Measurements from ENCODE around the gene RHOT2.
A peak's percentile ranks its signal among the peaks of the same experiment; 100 is the strongest.
"Not testable (repeated sequence)": the region's sequence is repeated elsewhere in the genome, so short reads cannot be mapped to it uniquely, and the experiment has no call there.

The RHOT2 gene

GRCh38 chr16:711548-712320, 43.8 kb downstream of the RHOT2 start:
- TF ChIP-seq CTCF (IDR thresholded peaks at IDR 0.05; ENCODE audit: low read depth, low read length), result peak; percentile 86
- no peaks in the 10 kb centered on the region for H3K9me3 ChIP-seq
- peaks cover 35% of the 10 kb centered on the region for H3K4me1 ChIP-seq
- no peaks in the 10 kb centered on the region for H3K27me3 ChIP-seq
- H3K36me3 ChIP-seq, result peaks cover 1% of the 10 kb centered on the region
- no peak overlapping the region for H3K4me3 ChIP-seq (ENCODE audit: low read depth, low read length)
- DNase-seq, result peak; percentile 92

- H3K36me3 ChIP-seq; H3K9me3 ChIP-seq; H3K4me3 ChIP-seq (ENCODE audit: low read depth, low read length); H3K27me3 ChIP-seq: not testable (repeated sequence)
- peak; percentile 75 for DNase-seq
- peaks cover 38% of the 10 kb centered on the region for H3K4me1 ChIP-seq
- peak; percentile 41 for TF ChIP-seq CTCF (IDR thresholded peaks at IDR 0.05; ENCODE audit: low read depth, low read length)
Observed at GRCh38 chr16:712740-713250, 44.9 kb downstream of the RHOT2 start.

GRCh38 chr16:714079-714478, 46.1 kb downstream of the RHOT2 start:
- TF ChIP-seq CTCF (IDR thresholded peaks at IDR 0.05; ENCODE audit: low read depth, low read length), result no peak
- Histone ChIP-seq H3K4me3 (ENCODE audit: low read depth, low read length) (no peak overlapping the region), H3K27me3 (no peaks in the 10 kb centered on the region), H3K4me1 (peaks cover 38% of the 10 kb centered on the region), H3K36me3 (peaks cover 5% of the 10 kb centered on the region), H3K9me3 (no peaks in the 10 kb centered on the region)
- no peak for DNase-seq

- peaks cover 5% of the 10 kb centered on the region for H3K36me3 ChIP-seq
- H3K27me3 ChIP-seq, result no peaks in the 10 kb centered on the region
- DNase-seq, result peak; percentile 96
- H3K9me3 ChIP-seq, result no peaks in the 10 kb centered on the region
- no peak for TF ChIP-seq CTCF (IDR thresholded peaks at IDR 0.05; ENCODE audit: low read depth, low read length)
- H3K4me1 ChIP-seq, result peaks cover 36% of the 10 kb centered on the region
- peak within 1 kb of the TSS; percentile 61 for H3K4me3 ChIP-seq (ENCODE audit: low read depth, low read length)
Observed at GRCh38 chr16:714558-715476, 46.9 kb downstream of the RHOT2 start, which contains the start of gene METRN. METRN (plus strand) TSS chr16:715118; CDS start chr16:715290, 172 bp downstream.

- H3K4me1 ChIP-seq, result peaks cover 27% of the 10 kb centered on the region
- DNase-seq, result peak; percentile 79
- TF ChIP-seq CTCF (IDR thresholded peaks at IDR 0.05; ENCODE audit: low read depth, low read length), result peak; percentile 22; the same call in 1 of the 2 replicates
Observed at GRCh38 chr16:715477-716199, 47.7 kb downstream of the RHOT2 start.

More at GRCh38 chr16:715477-716199, 47.7 kb downstream of the RHOT2 start:
- no peaks in the 10 kb centered on the region for H3K27me3 ChIP-seq
- H3K4me3 ChIP-seq (ENCODE audit: low read depth, low read length), result peak overlapping the region; percentile 61
- no peaks in the 10 kb centered on the region for H3K9me3 ChIP-seq
- peaks cover 5% of the 10 kb centered on the region for H3K36me3 ChIP-seq
